Hepatocyte (in vitro differentiated cells): ENCODE measurements around the gene DESI1.

Experiments
- CTCF ChIP-seq: fragments of 200-600 bp; sonication (generic); IDR thresholded peaks from 2 replicates; pipeline ENCODE4 v1.5.1; 2016; ENCODE audit warnings: antibody characterized with exemption, mild to moderate bottlenecking; ENCODE audit not compliant: poor library complexity
- EZH2 ChIP-seq: fragments of 200-600 bp; sonication (generic); IDR thresholded peaks from 2 replicates; pipeline ENCODE4 v1.6.1; 2016; ENCODE audit warnings: antibody characterized with exemption, mild to moderate bottlenecking, borderline replicate concordance

GRCh38 chr22:41561788-41562187 lies 59.1 kb downstream of the DESI1 start:
- TF ChIP-seq CTCF (no peak), EZH2 (no peak)
